ENCODE measurements around the gene TMEM18.

Gene TMEM18

GRCh38 chr2:633371-633770 lies 43.8 kb downstream of the TMEM18 start:
- H3K4me1 ChIP-seq (ENCODE audit: control insufficient read depth in 1 of 2, insufficient read depth in 2 of 2, low read length in 2 of 2) = peaks cover 0 to 2% of the 10 kb centered on the region in 2 experiments
- WGBS (ENCODE audit: extremely low coverage, insufficient coverage, insufficient read length) = no CpG with 5 or more reads among the region's 5 CpGs
- no peak overlapping the region for H2AK5ac ChIP-seq (ENCODE audit: low read length)
- H3K23ac ChIP-seq (ENCODE audit: low read length) = no peak overlapping the region
- H3K27ac ChIP-seq (ENCODE audit: low read depth, low read length) = no peak overlapping the region
- H4K12ac ChIP-seq (ENCODE audit: low read depth, low read length) = no peak overlapping the region
- H3K14ac ChIP-seq (ENCODE audit: low read length) = no peak overlapping the region
- H3K4me3 ChIP-seq (ENCODE audit: low read depth, low read length) = no peak overlapping the region
- H4K8ac ChIP-seq (ENCODE audit: low read depth, low read length) = no peak overlapping the region
- no peaks in the 10 kb centered on the region for H3K27me3 ChIP-seq (ENCODE audit: insufficient read depth, low read length)
- no peak overlapping the region for H4K91ac ChIP-seq (ENCODE audit: low read depth, low read length)
- no peak overlapping the region for H3K4me2 ChIP-seq (ENCODE audit: low read length)
- no peaks in the 10 kb centered on the region for H3K36me3 ChIP-seq (ENCODE audit: control insufficient read depth in 1 of 2, insufficient read depth in 2 of 2, low read length in 2 of 2)
- no peak overlapping the region for H2BK12ac ChIP-seq (ENCODE audit: low read length)
- H3K9me3 ChIP-seq (ENCODE audit: insufficient read depth, low read depth, low read length) = no peaks in the 10 kb centered on the region
- H3K79me2 ChIP-seq (ENCODE audit: control insufficient read depth, insufficient read depth, low read length, poor library complexity) = no peaks in the 10 kb centered on the region
- H2BK120ac ChIP-seq (ENCODE audit: insufficient read depth, low read length, poor library complexity) = no peak overlapping the region
- H3K4ac ChIP-seq (ENCODE audit: low read depth, low read length) = no peak overlapping the region
- H2AFZ ChIP-seq (ENCODE audit: insufficient read depth, low read length, poor library complexity) = no peak overlapping the region
- no peak overlapping the region for H3K9ac ChIP-seq (ENCODE audit: low read length)
- DNase-seq = no peak
- H3K18ac ChIP-seq (ENCODE audit: low read length) = no peak overlapping the region
- no peaks in the 10 kb centered on the region for H3K79me1 ChIP-seq (ENCODE audit: low read length)
- no peak overlapping the region for H2BK5ac ChIP-seq (ENCODE audit: low read depth, low read length, poor library complexity)

- Histone ChIP-seq H3K27me3 (ENCODE audit: insufficient read depth, low read length) (no peaks in the 10 kb centered on the region), H3K14ac (ENCODE audit: low read length) (no peak overlapping the region), H3K4me3 (ENCODE audit: low read depth, low read length) (no peak overlapping the region), H2BK120ac (ENCODE audit: insufficient read depth, low read length, poor library complexity) (no peak overlapping the region), H2BK12ac (ENCODE audit: low read length) (no peak overlapping the region), H3K79me1 (ENCODE audit: low read length) (no peaks in the 10 kb centered on the region), H3K9me3 (ENCODE audit: insufficient read depth, low read depth, low read length) (no peaks in the 10 kb centered on the region), H3K4me1 (ENCODE audit: control insufficient read depth in 1 of 2, insufficient read depth in 2 of 2, low read length in 2 of 2) (peaks cover 0 to 2% of the 10 kb centered on the region in 2 experiments), H3K23ac (ENCODE audit: low read length) (no peak overlapping the region), H3K27ac (ENCODE audit: low read depth, low read length) (no peak overlapping the region), H3K4ac (ENCODE audit: low read depth, low read length) (no peak overlapping the region), H3K4me2 (ENCODE audit: low read length) (no peak overlapping the region), H3K9ac (ENCODE audit: low read length) (no peak overlapping the region), H3K36me3 (ENCODE audit: control insufficient read depth in 1 of 2, insufficient read depth in 2 of 2, low read length in 2 of 2) (no peaks in the 10 kb centered on the region), H3K18ac (ENCODE audit: low read length) (no peak overlapping the region), H4K8ac (ENCODE audit: low read depth, low read length) (no peak overlapping the region), H3K79me2 (ENCODE audit: control insufficient read depth, insufficient read depth, low read length, poor library complexity) (no peaks in the 10 kb centered on the region), H2AFZ (ENCODE audit: insufficient read depth, low read length, poor library complexity) (no peak overlapping the region), H4K12ac (ENCODE audit: low read depth, low read length) (no peak overlapping the region), H4K91ac (ENCODE audit: low read depth, low read length) (no peak overlapping the region), H2AK5ac (ENCODE audit: low read length) (no peak overlapping the region), H2BK5ac (ENCODE audit: low read depth, low read length, poor library complexity) (no peak overlapping the region)
- no peak for DNase-seq
Observed at GRCh38 chr2:632471-632870, 44.7 kb downstream of the TMEM18 start.

- no peaks in the 10 kb centered on the region for H3K9me3 ChIP-seq (ENCODE audit: insufficient read depth, low read depth, low read length)
- no peak for DNase-seq
- H4K12ac ChIP-seq (ENCODE audit: low read depth, low read length) = no peak overlapping the region
- H2AK5ac ChIP-seq (ENCODE audit: low read length) = no peak overlapping the region
- no peak overlapping the region for H2AFZ ChIP-seq (ENCODE audit: insufficient read depth, low read length, poor library complexity)
- H2BK5ac ChIP-seq (ENCODE audit: low read depth, low read length, poor library complexity) = no peak overlapping the region
- no peak overlapping the region for H2BK12ac ChIP-seq (ENCODE audit: low read length)
- no peak overlapping the region for H4K8ac ChIP-seq (ENCODE audit: low read depth, low read length)
- H4K91ac ChIP-seq (ENCODE audit: low read depth, low read length) = no peak overlapping the region
- no peak overlapping the region for H2BK120ac ChIP-seq (ENCODE audit: insufficient read depth, low read length, poor library complexity)
- no peaks in the 10 kb centered on the region for H3K36me3 ChIP-seq (ENCODE audit: control insufficient read depth in 1 of 2, insufficient read depth in 2 of 2, low read length in 2 of 2)
- no peak overlapping the region for H3K27ac ChIP-seq (ENCODE audit: low read depth, low read length)
- no peak overlapping the region for H3K4me2 ChIP-seq (ENCODE audit: low read length)
- no CpG with 5 or more reads among the region's 1 CpG for WGBS (ENCODE audit: extremely low coverage, insufficient coverage, insufficient read length)
- peaks cover 0 to under 1% of the 10 kb centered on the region in 2 experiments for H3K4me1 ChIP-seq (ENCODE audit: control insufficient read depth in 1 of 2, insufficient read depth in 2 of 2, low read length in 2 of 2)
- no peaks in the 10 kb centered on the region for H3K79me1 ChIP-seq (ENCODE audit: low read length)
- H3K4ac ChIP-seq (ENCODE audit: low read depth, low read length) = no peak overlapping the region
- H3K14ac ChIP-seq (ENCODE audit: low read length) = no peak overlapping the region
- no peak overlapping the region for H3K23ac ChIP-seq (ENCODE audit: low read length)
- H3K4me3 ChIP-seq (ENCODE audit: low read depth, low read length) = no peak overlapping the region
- H3K18ac ChIP-seq (ENCODE audit: low read length) = no peak overlapping the region
- H3K27me3 ChIP-seq (ENCODE audit: insufficient read depth, low read length) = no peaks in the 10 kb centered on the region
- H3K79me2 ChIP-seq (ENCODE audit: control insufficient read depth, insufficient read depth, low read length, poor library complexity) = no peaks in the 10 kb centered on the region
- H3K9ac ChIP-seq (ENCODE audit: low read length) = no peak overlapping the region
Observed at GRCh38 chr2:631741-632140, 45.5 kb downstream of the TMEM18 start.

- Histone ChIP-seq H3K4me3 (ENCODE audit: low read depth, low read length) (no peak overlapping the region), H4K8ac (ENCODE audit: low read depth, low read length) (no peak overlapping the region), H3K36me3 (ENCODE audit: control insufficient read depth in 1 of 2, insufficient read depth in 2 of 2, low read length in 2 of 2) (no peaks in the 10 kb centered on the region), H4K12ac (ENCODE audit: low read depth, low read length) (no peak overlapping the region), H2BK12ac (ENCODE audit: low read length) (no peak overlapping the region), H3K18ac (ENCODE audit: low read length) (no peak overlapping the region), H3K4me1 (ENCODE audit: control insufficient read depth in 1 of 2, insufficient read depth in 2 of 2, low read length in 2 of 2) (no peaks in the 10 kb centered on the region), H3K9me3 (ENCODE audit: insufficient read depth, low read depth, low read length) (no peaks in the 10 kb centered on the region), H3K9ac (ENCODE audit: low read length) (no peak overlapping the region), H3K27me3 (ENCODE audit: insufficient read depth, low read length) (no peaks in the 10 kb centered on the region), H4K91ac (ENCODE audit: low read depth, low read length) (no peak overlapping the region), H2BK5ac (ENCODE audit: low read depth, low read length, poor library complexity) (no peak overlapping the region), H3K4me2 (ENCODE audit: low read length) (no peak overlapping the region), H3K23ac (ENCODE audit: low read length) (no peak overlapping the region), H3K4ac (ENCODE audit: low read depth, low read length) (no peak overlapping the region), H3K14ac (ENCODE audit: low read length) (no peak overlapping the region), H3K79me2 (ENCODE audit: control insufficient read depth, insufficient read depth, low read length, poor library complexity) (no peaks in the 10 kb centered on the region), H2AK5ac (ENCODE audit: low read length) (no peak overlapping the region), H3K79me1 (ENCODE audit: low read length) (no peaks in the 10 kb centered on the region), H2BK120ac (ENCODE audit: insufficient read depth, low read length, poor library complexity) (no peak overlapping the region), H3K27ac (ENCODE audit: low read depth, low read length) (no peak overlapping the region), H2AFZ (ENCODE audit: insufficient read depth, low read length, poor library complexity) (no peak overlapping the region)
- no CpG with 5 or more reads among the region's 1 CpG for WGBS (ENCODE audit: extremely low coverage, insufficient coverage, insufficient read length)
- no peak for DNase-seq
Observed at GRCh38 chr2:630451-631320, 46.5 kb downstream of the TMEM18 start.
